IPS-18c (cell line): Measurements from ENCODE around the gene PTGIS.

Experiments used
- H3K4me3 ChIP-seq: 2 replicates; pipeline ENCODE4 v1.7.0; 2013; ENCODE audit warnings: low read depth, mild to moderate bottlenecking, low read length, moderate library complexity; ENCODE audit not compliant: insufficient read depth
- H3K9me3 ChIP-seq: one replicate; pipeline ENCODE4 v1.6.1; 2013; ENCODE audit warnings: mild to moderate bottlenecking, low read length, moderate library complexity; ENCODE audit not compliant: control insufficient read depth, insufficient read depth

The PTGIS gene

DNA sequence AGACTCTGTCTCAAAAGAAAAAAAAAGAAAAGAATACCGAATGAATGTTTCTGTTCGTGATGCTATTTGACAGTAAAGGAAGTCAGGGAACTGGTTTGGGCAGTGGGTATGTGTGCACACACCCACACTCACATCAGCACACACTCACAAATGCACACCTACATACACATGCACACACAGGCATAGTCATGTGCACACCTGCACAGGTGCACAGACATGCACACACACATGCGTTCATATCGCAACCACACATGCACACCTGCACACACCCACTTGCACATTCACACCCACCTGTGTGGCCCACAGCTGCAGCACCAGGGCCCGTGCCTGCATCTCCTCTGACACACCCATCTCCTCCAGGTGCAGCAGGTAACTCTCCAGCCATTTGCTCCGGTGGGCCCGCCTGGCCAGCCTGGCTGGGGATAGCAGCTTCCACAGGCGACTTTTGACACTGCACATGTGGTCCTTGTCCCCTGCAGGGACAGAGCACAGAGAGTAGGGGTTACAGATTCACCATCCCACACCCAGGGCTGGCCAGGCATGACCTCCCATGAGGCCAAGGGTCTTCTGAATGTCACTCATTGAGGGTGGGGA lies 44.1 kb downstream of the PTGIS start:
- Histone ChIP-seq H3K4me3 (no peak overlapping the region), H3K9me3 (no peaks in the 10 kb centered on the region)

GRCh38 chr20:49521356-49521755 lies 46.6 kb downstream of the PTGIS start:
- Histone ChIP-seq H3K4me3 (no peak overlapping the region), H3K9me3 (no peaks in the 10 kb centered on the region)

DNA sequence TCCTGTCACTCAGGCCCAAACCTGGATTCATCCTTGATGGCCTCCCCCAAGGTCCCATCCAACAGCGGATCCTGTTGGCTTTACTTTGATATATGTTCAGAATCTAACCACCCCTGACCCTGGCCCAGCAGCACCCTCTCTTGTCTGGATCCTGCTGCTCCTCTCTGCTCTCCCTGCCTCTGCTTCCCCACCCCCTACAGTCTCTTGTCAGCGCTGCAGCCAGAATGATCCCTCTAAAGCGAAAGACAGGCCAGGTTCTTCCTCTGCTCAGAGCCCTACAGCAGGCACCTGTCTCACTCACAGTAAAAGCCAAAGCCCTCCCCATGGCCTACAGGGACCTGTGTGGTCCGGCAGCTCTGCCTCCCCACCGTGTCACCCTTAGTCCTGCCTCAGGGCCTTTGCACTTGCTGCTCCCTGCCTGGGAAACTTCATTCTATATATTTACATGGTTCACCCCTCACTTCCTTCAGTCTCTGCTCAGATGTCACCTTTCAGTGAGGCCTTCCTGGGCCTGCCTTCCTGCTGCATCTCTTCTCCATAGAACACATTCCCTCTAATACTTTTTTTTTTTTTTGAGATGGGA lies 48.1 kb downstream of the PTGIS start:
- Histone ChIP-seq H3K4me3 (no peak overlapping the region), H3K9me3 (no peaks in the 10 kb centered on the region)

GRCh38 chr20:49519212-49519712 lies 48.7 kb downstream of the PTGIS start:
- Histone ChIP-seq H3K4me3 (no peak overlapping the region), H3K9me3 (no peaks in the 10 kb centered on the region)

GRCh38 chr20:49518576-49518975 lies 49.4 kb downstream of the PTGIS start:
- no peak overlapping the region for H3K4me3 ChIP-seq
- H3K9me3 ChIP-seq = no peaks in the 10 kb centered on the region

GRCh38 chr20:49517805-49518100 lies 50.2 kb downstream of the PTGIS start:
- Histone ChIP-seq H3K4me3 (no peak overlapping the region), H3K9me3 (no peaks in the 10 kb centered on the region)

DNA sequence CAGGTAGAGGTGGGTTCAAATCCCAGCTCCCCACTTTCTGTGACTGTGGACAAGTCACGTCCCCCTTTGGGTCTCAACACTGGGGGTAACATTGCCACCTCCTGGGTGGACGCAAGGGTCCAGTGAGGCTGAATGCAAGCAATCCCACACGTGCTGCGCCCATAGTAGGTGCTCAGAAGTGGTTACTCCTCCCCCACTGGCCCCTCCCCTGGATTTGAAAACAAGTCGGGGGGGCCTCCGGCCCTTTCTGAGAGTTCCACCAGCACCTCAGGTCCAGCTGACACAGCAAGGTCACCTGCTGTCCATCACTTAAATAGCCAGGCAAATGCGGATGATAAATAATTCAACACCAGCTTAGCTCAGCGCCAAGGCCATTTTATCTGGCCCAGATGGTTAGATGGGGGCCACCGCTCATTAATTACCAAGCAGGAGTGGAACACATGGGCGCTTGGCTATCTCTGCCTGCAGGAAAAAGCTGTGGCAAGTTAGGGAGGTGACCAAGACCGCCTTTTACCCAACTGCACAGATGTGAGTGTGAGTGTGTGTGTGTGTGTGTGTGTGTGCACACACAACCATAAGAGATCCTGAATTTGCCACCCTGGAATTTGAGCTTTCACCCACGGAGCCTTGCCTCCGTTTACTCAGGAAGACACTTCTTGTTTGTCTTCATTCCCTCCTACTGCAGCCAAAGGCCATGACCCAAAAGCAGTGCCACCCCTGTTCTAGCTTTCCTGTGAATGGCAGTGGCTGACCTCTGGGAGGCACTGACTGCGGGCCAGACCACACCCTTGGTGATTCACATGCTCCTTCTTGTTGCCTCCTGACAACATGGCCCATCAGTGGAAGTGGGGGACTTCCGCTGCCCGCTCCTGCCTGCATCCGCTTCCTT lies 50.8 kb downstream of the PTGIS start:
- Histone ChIP-seq H3K4me3 (no peak overlapping the region), H3K9me3 (no peaks in the 10 kb centered on the region)

GRCh38 chr20:49515586-49515985 lies 52.4 kb downstream of the PTGIS start:
- no peaks in the 10 kb centered on the region for H3K9me3 ChIP-seq
- H3K4me3 ChIP-seq = no peak overlapping the region

DNA sequence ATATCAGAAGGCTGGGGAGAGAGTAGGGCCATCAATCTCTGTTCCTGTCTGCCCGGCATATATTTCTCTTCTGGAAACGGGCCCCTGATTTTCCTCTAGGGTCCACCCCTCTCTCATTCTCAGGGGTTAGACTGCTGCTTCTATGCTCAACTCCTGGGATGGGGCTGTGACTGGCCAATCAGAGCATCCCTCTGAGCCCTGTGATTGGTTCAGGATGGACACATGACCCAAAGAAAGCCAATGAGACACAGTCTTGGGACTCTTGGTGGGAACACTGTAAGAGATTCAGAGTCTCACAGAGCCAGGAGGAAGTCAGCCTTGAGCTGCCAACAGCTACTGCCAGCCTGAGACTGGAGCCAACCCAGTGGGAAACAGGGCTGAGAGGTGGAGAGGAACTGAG lies 54.4 kb downstream of the PTGIS start:
- Histone ChIP-seq H3K4me3 (no peak overlapping the region), H3K9me3 (no peaks in the 10 kb centered on the region)

DNA sequence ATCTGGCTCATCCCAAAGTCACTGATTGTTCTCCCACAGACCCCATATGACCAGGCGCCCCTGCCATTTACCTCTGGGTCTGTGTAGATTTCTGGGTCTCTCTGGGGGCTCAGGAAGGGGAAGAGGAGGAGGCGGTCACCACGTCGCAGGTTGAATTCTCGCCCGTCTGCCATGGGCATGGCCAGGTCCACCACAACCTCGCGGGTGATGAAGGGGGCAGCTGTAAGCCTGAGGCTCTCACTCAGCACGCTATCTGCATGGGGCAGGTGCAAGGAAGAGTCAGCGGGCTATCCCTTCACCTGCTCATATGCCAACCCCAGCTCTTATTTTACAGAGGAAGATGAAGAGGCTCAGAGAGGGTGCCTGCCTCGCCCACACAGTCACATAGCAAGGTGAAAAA lies 54.9 kb downstream of the PTGIS start:
- no peaks in the 10 kb centered on the region for H3K9me3 ChIP-seq
- H3K4me3 ChIP-seq = no peak overlapping the region

DNA sequence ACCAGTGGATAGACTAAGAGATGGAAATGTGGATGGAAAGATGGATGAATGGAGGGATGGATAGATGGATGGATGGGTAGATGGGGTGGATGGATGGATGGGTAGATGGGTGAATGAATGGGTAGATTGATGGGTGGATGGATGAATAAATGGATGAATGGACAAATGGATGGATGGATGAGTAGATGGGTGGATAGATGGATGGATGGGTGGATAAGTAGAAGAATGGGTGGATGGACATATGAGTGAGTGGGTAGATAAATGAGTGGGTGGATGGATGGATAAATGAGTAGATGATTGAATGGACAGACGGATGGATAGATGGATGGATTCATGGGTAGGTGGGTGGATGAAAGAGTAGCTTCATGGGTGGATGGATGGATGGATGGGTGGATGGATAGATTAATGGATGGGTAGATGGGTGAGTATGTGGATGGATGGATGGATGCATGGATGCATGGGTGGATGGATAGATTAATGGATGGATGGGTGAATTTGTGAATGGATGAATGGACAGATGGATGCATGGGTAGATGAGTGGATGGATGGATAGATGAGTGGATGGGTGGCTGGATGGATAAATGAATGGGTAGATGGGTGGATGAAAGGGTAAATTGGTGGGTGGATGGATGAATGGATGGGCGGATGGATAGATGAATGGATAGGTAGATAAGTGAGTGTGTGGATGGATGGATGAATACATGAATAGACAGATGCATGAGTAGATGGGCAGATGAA lies 56.0 kb downstream of the PTGIS start:
- H3K9me3 ChIP-seq = no peaks in the 10 kb centered on the region
- H3K4me3 ChIP-seq = no peak overlapping the region

GRCh38 chr20:49510562-49511122 lies 57.3 kb downstream of the PTGIS start:
- Histone ChIP-seq H3K9me3 (no peaks in the 10 kb centered on the region), H3K4me3 (no peak overlapping the region)

DNA sequence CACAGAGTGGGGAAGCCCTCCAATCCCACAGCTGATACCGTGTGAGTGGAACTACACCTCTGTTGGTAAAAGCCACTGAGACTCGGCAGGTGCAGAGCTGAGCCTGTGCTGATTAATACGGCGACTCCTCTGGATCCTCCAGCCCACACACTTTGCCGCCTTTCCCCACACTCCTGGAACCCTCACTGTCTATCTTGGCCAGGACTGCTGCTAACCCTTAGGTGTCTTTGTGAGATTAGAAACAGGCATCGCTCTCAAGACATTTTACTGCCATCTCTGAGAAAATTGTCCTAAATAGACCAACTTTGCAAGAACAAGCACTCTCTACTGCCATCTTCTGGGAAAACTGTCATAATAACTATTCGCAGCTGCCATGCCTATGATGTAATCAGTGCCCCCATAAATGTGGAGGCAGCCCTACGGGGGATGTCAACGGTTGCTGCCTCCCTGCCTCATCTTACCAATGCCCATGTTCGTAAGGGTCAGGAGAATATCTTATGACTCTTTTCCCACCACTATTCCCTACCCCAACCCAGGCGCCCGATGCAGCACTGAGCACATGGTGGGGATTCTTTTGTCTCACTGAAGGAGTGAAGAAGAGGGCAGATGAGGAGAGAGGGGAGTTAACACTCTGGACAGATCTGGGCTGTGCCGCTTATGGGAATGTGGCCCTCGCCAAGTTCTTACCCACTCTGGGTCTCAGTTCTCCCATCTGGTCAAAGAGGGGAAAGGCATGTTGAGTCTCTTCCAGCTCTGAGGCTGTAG lies 59.3 kb downstream of the PTGIS start:
- no peak overlapping the region for H3K4me3 ChIP-seq
- H3K9me3 ChIP-seq = no peaks in the 10 kb centered on the region

DNA sequence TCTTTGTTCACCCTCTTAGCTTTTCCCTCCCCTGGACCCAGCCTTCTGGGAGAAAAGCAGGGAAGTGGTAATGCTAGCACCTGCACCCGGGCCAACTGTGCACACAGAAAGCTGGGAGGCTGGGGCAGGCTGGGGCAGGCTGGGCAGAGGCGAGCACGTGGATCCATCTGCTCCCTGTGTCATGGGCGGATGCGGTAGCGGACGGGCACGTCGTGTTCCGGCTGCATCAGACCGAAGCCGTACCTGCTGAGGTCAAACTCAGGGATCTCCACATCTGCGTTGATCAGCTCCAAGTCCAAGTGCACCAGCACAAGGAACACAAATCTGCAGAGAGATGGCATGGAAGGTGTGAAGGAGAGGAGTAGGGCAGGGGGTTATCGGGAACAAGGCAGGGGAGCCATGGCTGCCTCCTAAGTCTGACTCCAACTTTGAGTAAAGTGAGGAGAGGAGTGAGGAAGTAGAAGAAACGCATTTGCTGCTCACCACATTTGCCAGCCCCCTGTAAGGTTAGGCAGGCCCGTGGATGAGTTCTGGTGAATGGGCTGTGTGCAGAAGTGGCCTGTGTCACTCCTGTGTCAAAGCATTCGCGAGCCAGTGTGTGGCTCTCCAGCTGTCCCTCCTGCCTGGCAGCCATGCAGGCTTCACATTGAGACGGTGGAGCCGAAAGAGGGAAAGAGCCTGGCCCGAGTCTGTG lies 60.0 kb downstream of the PTGIS start:
- H3K9me3 ChIP-seq = no peaks in the 10 kb centered on the region
- H3K4me3 ChIP-seq = no peak overlapping the region

DNA sequence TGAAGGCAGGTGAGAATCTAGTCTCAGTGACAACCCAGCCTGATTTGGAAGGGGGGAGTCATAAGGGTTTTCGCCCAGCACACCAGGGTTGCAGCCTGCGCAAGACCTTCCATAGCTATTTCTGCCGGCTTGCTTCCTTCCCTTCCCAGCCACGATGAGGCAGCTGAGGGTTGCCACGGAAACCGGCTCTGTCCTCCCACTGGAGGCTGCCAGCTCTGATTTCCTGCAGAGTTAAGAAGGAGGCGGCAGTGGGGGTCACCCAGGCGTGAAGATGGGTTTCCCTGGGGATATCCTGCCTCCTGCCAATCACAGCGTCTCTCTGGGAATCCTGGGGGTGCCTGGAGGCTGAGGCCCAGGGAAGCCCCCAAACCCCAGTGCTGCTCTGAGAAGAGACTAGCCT lies 62.4 kb downstream of the PTGIS start:
- no peak overlapping the region for H3K4me3 ChIP-seq
- no peaks in the 10 kb centered on the region for H3K9me3 ChIP-seq

- no peak overlapping the region for H3K4me3 ChIP-seq
- H3K9me3 ChIP-seq = no peaks in the 10 kb centered on the region
These were observed 64.8 kb downstream of the PTGIS start for GRCh38 chr20:49503176-49503575.
